ENCODE measurements around the gene RAP1A.

DNA sequence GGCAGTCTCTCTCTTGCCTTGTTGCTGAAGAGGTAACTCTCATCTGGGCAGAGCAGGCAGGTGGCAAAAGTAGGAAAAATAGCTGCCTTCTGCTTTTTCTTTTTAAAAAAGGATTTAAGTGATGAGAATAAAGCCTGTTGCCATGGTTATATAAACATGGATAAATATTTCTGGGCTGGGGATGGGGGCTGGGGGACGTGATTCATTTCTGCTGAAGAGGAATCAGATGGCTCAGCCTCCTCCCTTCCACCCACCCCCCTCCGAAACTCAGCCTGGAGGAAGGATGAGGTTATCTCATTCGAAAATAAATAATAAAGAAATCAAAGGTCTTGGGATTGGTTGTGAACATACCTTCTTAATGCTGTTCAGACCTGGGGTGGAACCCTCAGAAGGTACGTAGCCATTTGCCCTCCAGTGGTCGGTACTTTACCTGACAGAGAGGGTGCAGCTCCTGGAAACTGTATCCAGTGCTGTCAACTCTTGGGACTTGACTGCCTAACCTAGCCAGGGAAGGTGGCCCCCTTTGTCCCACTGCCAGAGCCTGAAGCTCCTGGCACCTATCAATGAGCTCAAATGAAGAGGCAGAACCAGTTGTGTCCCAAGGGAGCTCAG, 123.5 kb downstream of the RAP1A start:
- TF ChIP-seq, protein P1, sequence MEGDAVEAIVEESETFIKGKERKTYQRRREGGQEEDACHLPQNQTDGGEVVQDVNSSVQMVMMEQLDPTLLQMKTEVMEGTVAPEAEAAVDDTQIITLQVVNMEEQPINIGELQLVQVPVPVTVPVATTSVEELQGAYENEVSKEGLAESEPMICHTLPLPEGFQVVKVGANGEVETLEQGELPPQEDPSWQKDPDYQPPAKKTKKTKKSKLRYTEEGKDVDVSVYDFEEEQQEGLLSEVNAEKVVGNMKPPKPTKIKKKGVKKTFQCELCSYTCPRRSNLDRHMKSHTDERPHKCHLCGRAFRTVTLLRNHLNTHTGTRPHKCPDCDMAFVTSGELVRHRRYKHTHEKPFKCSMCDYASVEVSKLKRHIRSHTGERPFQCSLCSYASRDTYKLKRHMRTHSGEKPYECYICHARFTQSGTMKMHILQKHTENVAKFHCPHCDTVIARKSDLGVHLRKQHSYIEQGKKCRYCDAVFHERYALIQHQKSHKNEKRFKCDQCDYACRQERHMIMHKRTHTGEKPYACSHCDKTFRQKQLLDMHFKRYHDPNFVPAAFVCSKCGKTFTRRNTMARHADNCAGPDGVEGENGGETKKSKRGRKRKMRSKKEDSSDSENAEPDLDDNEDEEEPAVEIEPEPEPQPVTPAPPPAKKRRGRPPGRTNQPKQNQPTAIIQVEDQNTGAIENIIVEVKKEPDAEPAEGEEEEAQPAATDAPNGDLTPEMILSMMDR (IDR thresholded peaks at IDR 0.05; ENCODE audit: low read length): no peak
- TF ChIP-seq EZH2phosphoT487 (IDR thresholded peaks at IDR 0.05; ENCODE audit: low read length): no peak
- no peak for TF ChIP-seq EZH2 (optimal IDR thresholded peaks at IDR 0.05; ENCODE audit: low read depth, low read length)
